Upper lobe of left lung (tissue), 6 donors: ENCODE measurements around the gene DEFB131A. TPM values are rescaled to one million over a fixed set of nuclear protein-coding genes. Genes with fewer than 3 reads are reported as not detected.
"Not testable (repeated sequence)": the region's sequence is repeated elsewhere in the genome, so short reads cannot be mapped to it uniquely, and the experiment has no call there.

Experiments used
- ATAC-seq, 2 donors: fragments of 200-7000 bp; cut with Tn5 transposase; one replicate each; pipeline ENCODE4 v1.9.1; 2022; ENCODE audit warnings: mild to moderate bottlenecking in 2 of 2, moderate library complexity in 2 of 2; ENCODE audit not compliant: low FRiP score in 2 of 2
- DNase-seq, 2 donors: peaks; one replicate each; pipeline ENCODE4 v3.0.0-alpha.2; 2019 to 2020
- H3K27ac ChIP-seq, 4 donors: fragments of 200-600 bp; sonication (generic); one replicate each; pipeline ENCODE4 v1.5.1; 2016 to 2019
- H3K27me3 ChIP-seq, 4 donors: fragments of 200-600 bp; sonication (generic); one replicate each; pipeline ENCODE4 v1.5.1; 2017 to 2019
- H3K36me3 ChIP-seq, 4 donors: fragments of 200-600 bp; sonication (generic); one replicate each; pipeline ENCODE4 v1.5.1; 2016 to 2019
- H3K4me1 ChIP-seq, 4 donors: fragments of 200-600 bp; sonication (generic); one replicate each; pipeline ENCODE4 v1.5.1; 2018 to 2019
- H3K4me3 ChIP-seq, 4 donors: fragments of 200-600 bp; sonication (generic); one replicate each; pipeline ENCODE4 v1.5.1; 2017 to 2019; ENCODE audit warnings: mild to moderate bottlenecking in 2 of 4, moderate library complexity in 1 of 4
- H3K9me3 ChIP-seq, 4 donors: fragments of 200-600 bp; sonication (generic); one replicate each; pipeline ENCODE4 v1.5.1; 2018 to 2019
- WGBS, 2 donors: methylation state at CpG; one replicate each; pipeline ENCODE4 v1.1.5; 2017 to 2018; 5-methylcytosine and 5-hydroxymethylcytosine counted together
- small RNA-seq, 4 donors: library from RNA; depleted of rRNA; stranded (forward); fragments of <200 nt; gene quantifications; one replicate each; pipeline ENCODE3, GENCODE V24; 2016
- total RNA-seq, 6 donors: library from RNA; depleted of rRNA in 4 of 6; stranded (reverse); fragments of >200 nt in 4 of 6; gene quantifications; one replicate each; pipeline versions ENCODE4 v1.1.0 to v1.2.1, GENCODE V29; 2016 to 2021
- TF ChIP-seq, protein P1 (sequence below), 6 experiments: fragments of 450-650 bp in 4 of 6; fragments of 200-600 bp in 2 of 6; sonication (generic) in 2 of 6; IDR thresholded peaks; one replicate each; pipeline ENCODE4 v1.5.1; 2016 to 2019; ENCODE audit warnings: antibody characterized with exemption in 6 of 6
- donor health status: DM: no; HTN: no; CAD: no; lungs with moderate emphysema.
- donor health status: DM: no; HTN: yes; CAD: no; lungs with severe emphysema.

DEFB131A gene
- total RNA-seq, 6 donors from 2014 or later: not detected

- TF ChIP-seq, protein P1, sequence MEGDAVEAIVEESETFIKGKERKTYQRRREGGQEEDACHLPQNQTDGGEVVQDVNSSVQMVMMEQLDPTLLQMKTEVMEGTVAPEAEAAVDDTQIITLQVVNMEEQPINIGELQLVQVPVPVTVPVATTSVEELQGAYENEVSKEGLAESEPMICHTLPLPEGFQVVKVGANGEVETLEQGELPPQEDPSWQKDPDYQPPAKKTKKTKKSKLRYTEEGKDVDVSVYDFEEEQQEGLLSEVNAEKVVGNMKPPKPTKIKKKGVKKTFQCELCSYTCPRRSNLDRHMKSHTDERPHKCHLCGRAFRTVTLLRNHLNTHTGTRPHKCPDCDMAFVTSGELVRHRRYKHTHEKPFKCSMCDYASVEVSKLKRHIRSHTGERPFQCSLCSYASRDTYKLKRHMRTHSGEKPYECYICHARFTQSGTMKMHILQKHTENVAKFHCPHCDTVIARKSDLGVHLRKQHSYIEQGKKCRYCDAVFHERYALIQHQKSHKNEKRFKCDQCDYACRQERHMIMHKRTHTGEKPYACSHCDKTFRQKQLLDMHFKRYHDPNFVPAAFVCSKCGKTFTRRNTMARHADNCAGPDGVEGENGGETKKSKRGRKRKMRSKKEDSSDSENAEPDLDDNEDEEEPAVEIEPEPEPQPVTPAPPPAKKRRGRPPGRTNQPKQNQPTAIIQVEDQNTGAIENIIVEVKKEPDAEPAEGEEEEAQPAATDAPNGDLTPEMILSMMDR (IDR thresholded peaks at IDR 0.05): peak in 5 of 6 experiments; percentile 27 to 70 (median 35)
- WGBS, 2 donors: 1% methylated on average over 7 of the region's 12 CpGs; no CpG with 5 or more reads in 1 of the 2 donors
- Histone ChIP-seq H3K27me3 (peaks cover 0 to 10% (median 1%) of the 10 kb centered on the region in 4 donors), H3K4me1 (peaks cover 0 to 13% (median 2%) of the 10 kb centered on the region in 4 donors)
- H3K4me3 ChIP-seq, H3K36me3 ChIP-seq, ATAC-seq, H3K27ac ChIP-seq, H3K9me3 ChIP-seq: not testable (repeated sequence)
- peak; percentile 40 to 67 for DNase-seq
Observed at GRCh38 chr4:9495443-9495842, 51.2 kb downstream of the DEFB131A start.

DNA sequence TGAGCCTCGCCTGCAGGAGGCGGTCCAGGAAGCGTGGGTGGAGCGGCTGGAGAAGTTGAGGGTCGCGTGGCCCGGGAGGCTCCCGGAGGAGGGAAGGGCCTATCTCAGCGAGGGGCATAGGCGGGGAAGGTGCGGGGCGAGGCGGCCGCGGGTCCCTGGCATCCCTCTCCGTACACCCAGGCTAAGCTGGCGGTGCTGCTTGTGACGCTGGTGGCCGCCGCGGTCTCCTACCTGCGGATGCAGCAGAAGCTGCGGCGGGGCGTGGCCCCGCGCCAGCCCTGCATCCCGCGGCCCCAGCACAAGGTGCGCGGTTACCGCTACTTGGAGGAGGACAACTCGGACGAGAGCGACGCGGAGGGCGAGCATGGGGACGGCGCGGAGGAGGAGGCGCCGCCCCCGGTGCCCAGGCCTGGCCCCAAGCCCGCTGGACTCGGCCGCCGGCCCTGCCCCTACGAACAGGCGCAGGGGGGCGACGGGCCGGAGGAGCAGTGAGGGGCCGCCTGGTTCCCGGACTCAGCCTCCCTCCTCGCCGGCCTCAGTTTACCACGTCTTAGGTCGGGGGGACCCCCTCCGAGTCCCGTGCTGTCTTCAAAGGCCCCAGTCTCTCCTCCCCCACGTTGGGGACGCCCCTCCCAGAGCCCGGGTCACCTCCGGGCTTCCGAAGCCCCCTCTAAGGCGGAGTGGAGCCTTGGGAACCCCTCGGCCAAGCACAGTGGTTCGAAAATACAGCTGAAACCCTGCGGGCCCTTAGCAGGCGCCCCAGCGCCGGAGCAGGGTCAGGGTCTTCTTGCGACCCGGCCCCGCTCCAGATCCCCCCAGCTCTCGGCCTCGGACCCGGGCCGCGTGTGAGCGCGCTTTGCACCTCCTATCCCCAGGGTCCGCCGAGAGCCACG lies 53.6 kb downstream of the DEFB131A start:
- peak overlapping the region in 2 of 4 donors; percentile 8 to 15 for H3K4me3 ChIP-seq
- H3K27me3 ChIP-seq: peaks cover 0 to 10% (median 1%) of the 10 kb centered on the region in 4 donors
- H3K4me1 ChIP-seq: peaks cover 0 to 13% (median 2%) of the 10 kb centered on the region in 4 donors
- H3K9me3 ChIP-seq, H3K36me3 ChIP-seq, ATAC-seq, H3K27ac ChIP-seq: not testable (repeated sequence)
- peak in 1 of 2 donors; percentile 81 for DNase-seq
- WGBS, 2 donors: 0 to 4% methylated on average over 2 to 31 of the region's 86 CpGs

GRCh38 chr4:9498468-9499040 lies 54.3 kb downstream of the DEFB131A start:
- DNase-seq: peak; percentile 27 to 80
- H3K27ac ChIP-seq, H3K36me3 ChIP-seq, H3K9me3 ChIP-seq, ATAC-seq: not testable (repeated sequence)
- Histone ChIP-seq H3K27me3 (peaks cover 0 to 10% (median 1%) of the 10 kb centered on the region in 4 donors), H3K4me3 (peak overlapping the region in 2 of 4 donors; percentile 8 to 15), H3K4me1 (peaks cover 0 to 13% (median 2%) of the 10 kb centered on the region in 4 donors)
- 29% methylated on average over 30 of the region's 33 CpGs; no CpG with 5 or more reads in 1 of the 2 donors for WGBS, 2 donors

- not testable (repeated sequence) for ATAC-seq, H3K9me3 ChIP-seq, H3K36me3 ChIP-seq, H3K4me3 ChIP-seq, H3K27ac ChIP-seq
- Histone ChIP-seq H3K27me3 (peaks cover 0 to 10% (median 1%) of the 10 kb centered on the region in 4 donors), H3K4me1 (peaks cover 0 to 13% (median 2%) of the 10 kb centered on the region in 4 donors)
- peak in 1 of 2 donors; percentile 48 for DNase-seq
- WGBS, 2 donors: 76 to 91% methylated on average over 9 to 16 of the region's 16 CpGs
Observed at GRCh38 chr4:9499974-9500487, 55.8 kb downstream of the DEFB131A start.

Small RNA genes lying within 50 kb of the gene (small RNA-seq; reads per million reads assigned to genes)
- gene RNA5SP153: 0 reads per million in 4 donors

Other genes with a start within 250 kb of the DEFB131A start
- gene USP17L10, start 233.8 kb upstream of the DEFB131A start, total RNA-seq: not detected
- gene USP17L11, start 229.0 kb upstream of the DEFB131A start, total RNA-seq: not detected
- not detected for gene USP17L12, start 224.3 kb upstream of the DEFB131A start, total RNA-seq
- gene USP17L13, start 219.5 kb upstream of the DEFB131A start, total RNA-seq: not detected
- gene USP17L15, start 210.0 kb upstream of the DEFB131A start, total RNA-seq: not detected
- not detected for gene USP17L17, start 200.5 kb upstream of the DEFB131A start, total RNA-seq
- not detected for gene USP17L18, start 195.8 kb upstream of the DEFB131A start, total RNA-seq
- not detected for gene USP17L19, start 191.0 kb upstream of the DEFB131A start, total RNA-seq
- gene USP17L20, start 186.3 kb upstream of the DEFB131A start, total RNA-seq: not detected
- gene USP17L21, start 181.5 kb upstream of the DEFB131A start, total RNA-seq: not detected
- not detected for gene USP17L22, start 176.8 kb upstream of the DEFB131A start, total RNA-seq
- not detected for gene USP17L24, start 119.2 kb upstream of the DEFB131A start, total RNA-seq
- not detected for gene USP17L25, start 114.5 kb upstream of the DEFB131A start, total RNA-seq
- not detected for gene USP17L26, start 109.8 kb upstream of the DEFB131A start, total RNA-seq
- gene USP17L5, start 105.0 kb upstream of the DEFB131A start, total RNA-seq: not detected
- not detected for gene USP17L27, start 100.3 kb upstream of the DEFB131A start, total RNA-seq
- gene USP17L28, start 95.5 kb upstream of the DEFB131A start, total RNA-seq: not detected
- not detected for gene USP17L29, start 90.8 kb upstream of the DEFB131A start, total RNA-seq
- not detected for gene USP17L30, start 81.3 kb upstream of the DEFB131A start, total RNA-seq